Endodermal cell (in vitro differentiated cells): ENCODE measurements around the gene FGF18. TPM values are rescaled to one million over a fixed set of nuclear protein-coding genes. Genes with fewer than 3 reads are reported as not detected.

ENCODE experiments used
- DNase-seq: peaks from one replicate; pipeline ENCODE4 v3.0.0-alpha.2; 2017
- H3K27ac ChIP-seq: 2 replicates; pipeline ENCODE4 v1.5.1; 2013; ENCODE audit warnings: mild to moderate bottlenecking, low read depth, low read length, moderate library complexity
- H3K27me3 ChIP-seq: 2 replicates; pipeline ENCODE4 v1.6.1; 2013; ENCODE audit warnings: mild to moderate bottlenecking, low read length, moderate library complexity; ENCODE audit not compliant: insufficient read depth, control insufficient read depth, poor library complexity, severe bottlenecking
- H3K36me3 ChIP-seq: 2 replicates; pipeline ENCODE4 v1.7.0; 2013; ENCODE audit warnings: mild to moderate bottlenecking, low read length, moderate library complexity; ENCODE audit not compliant: control insufficient read depth, insufficient read depth
- H3K4me1 ChIP-seq: one replicate; pipeline ENCODE4 v1.7.0; 2013; ENCODE audit warnings: low read length; ENCODE audit not compliant: control insufficient read depth, insufficient read depth
- H3K4me3 ChIP-seq: 2 replicates; pipeline ENCODE4 v1.5.1; 2013; ENCODE audit warnings: mild to moderate bottlenecking, low read length, moderate library complexity
- H3K9ac ChIP-seq: 2 replicates; pipeline ENCODE4 v1.6.1; 2013; ENCODE audit warnings: mild to moderate bottlenecking, low read length, moderate library complexity; ENCODE audit not compliant: poor library complexity, severe bottlenecking; ENCODE audit errors: extremely low read depth
- H3K9me3 ChIP-seq: 2 replicates; pipeline ENCODE4 v1.6.1; 2013; ENCODE audit warnings: mild to moderate bottlenecking, low read length, moderate library complexity; ENCODE audit not compliant: control insufficient read depth
- H3K27ac Mint-ChIP-seq: 2 replicates; pipeline ENCODE4 v1.8.0; 2020; ENCODE audit warnings: mixed read lengths
- H3K27me3 Mint-ChIP-seq: 2 replicates; pipeline ENCODE4 v1.8.0; 2021; ENCODE audit warnings: mild to moderate bottlenecking, mixed read lengths; ENCODE audit not compliant: insufficient read depth
- H3K36me3 Mint-ChIP-seq: 2 replicates; pipeline ENCODE4 v1.8.0; 2020; ENCODE audit warnings: low read depth, mixed read lengths
- H3K4me1 Mint-ChIP-seq: 2 replicates; pipeline ENCODE4 v1.8.0; 2020; ENCODE audit warnings: mixed read lengths
- H3K4me3 Mint-ChIP-seq: 2 replicates; pipeline ENCODE4 v1.8.0; 2020; ENCODE audit warnings: mild to moderate bottlenecking, moderate library complexity, mixed read lengths
- H3K9me3 Mint-ChIP-seq: 2 replicates; pipeline ENCODE4 v1.8.0; 2020; ENCODE audit warnings: mild to moderate bottlenecking, mixed read lengths
- WGBS, 2 experiments: methylation state at CpG; one replicate each; pipeline versions ENCODE4 v1.1.5 to v1.1.7; 2013; ENCODE audit warnings: missing lambda C conversion rate in 2 of 2, mixed read lengths in 1 of 2; ENCODE audit not compliant: insufficient coverage in 1 of 2, insufficient read length in 1 of 2; 5-methylcytosine and 5-hydroxymethylcytosine counted together
- total RNA-seq, 2 donors: library from RNA; stranded (reverse); fragmentation: NEBNext Ultra II Directional in 1 of 2; extraction: Animal tissue kit (Norgen Biotek cat#: 25700) in 1 of 2; gene quantifications; 2 replicates in 1 of 2; 3 replicates in 1 of 2; pipeline ENCODE4 v1.2.1, GENCODE V29; 2021
- TF ChIP-seq, protein P1 (sequence below): fragments of 200-600 bp; sonication (generic); conservative IDR thresholded peaks from 2 replicates; pipeline ENCODE4 v1.5.0; 2021; ENCODE audit warnings: antibody characterized with exemption, mild to moderate bottlenecking

FGF18 gene
- total RNA-seq, 2 donors from 2014 or later = 0.44 to 0.57 TPM

DNA sequence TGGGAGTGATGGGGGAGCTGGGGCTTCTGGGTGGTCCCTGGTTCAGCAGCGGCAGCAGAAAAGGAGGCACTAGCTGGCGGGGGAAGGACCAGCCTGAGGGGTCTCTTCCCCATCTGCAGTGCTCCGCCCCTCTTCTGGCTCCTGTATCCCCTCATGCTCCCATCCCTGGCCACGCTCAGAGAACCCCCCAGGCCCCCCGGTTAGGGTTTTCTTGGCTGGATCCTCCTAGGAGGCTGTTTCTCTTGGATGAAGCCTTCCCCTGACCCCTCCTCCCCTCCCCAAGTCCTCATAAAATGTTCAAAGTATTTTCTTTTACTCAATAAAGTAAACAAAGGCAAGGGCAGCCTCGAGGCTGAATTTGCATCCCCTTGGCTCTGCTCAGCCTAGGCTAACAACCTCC lies 60.8 kb downstream of the FGF18 start:
- peaks cover 16% of the 10 kb centered on the region for H3K4me1 Mint-ChIP-seq
- H3K4me1 ChIP-seq = peaks cover 7% of the 10 kb centered on the region
- H3K27me3 ChIP-seq = no peaks in the 10 kb centered on the region
- no peaks in the 10 kb centered on the region for H3K36me3 ChIP-seq
- peaks cover 35% of the 10 kb centered on the region for H3K27me3 Mint-ChIP-seq
- H3K27ac Mint-ChIP-seq = no peak overlapping the region
- H3K9me3 Mint-ChIP-seq = no peaks in the 10 kb centered on the region
- H3K4me3 ChIP-seq = no peak overlapping the region
- no peaks in the 10 kb centered on the region for H3K36me3 Mint-ChIP-seq
- H3K27ac ChIP-seq = no peak overlapping the region
- no peak overlapping the region for H3K9ac ChIP-seq
- no peak overlapping the region for H3K4me3 Mint-ChIP-seq
- WGBS, 2 experiments = 84 to 90% methylated on average over 3 to 6 of the region's 6 CpGs
- TF ChIP-seq, protein P1, sequence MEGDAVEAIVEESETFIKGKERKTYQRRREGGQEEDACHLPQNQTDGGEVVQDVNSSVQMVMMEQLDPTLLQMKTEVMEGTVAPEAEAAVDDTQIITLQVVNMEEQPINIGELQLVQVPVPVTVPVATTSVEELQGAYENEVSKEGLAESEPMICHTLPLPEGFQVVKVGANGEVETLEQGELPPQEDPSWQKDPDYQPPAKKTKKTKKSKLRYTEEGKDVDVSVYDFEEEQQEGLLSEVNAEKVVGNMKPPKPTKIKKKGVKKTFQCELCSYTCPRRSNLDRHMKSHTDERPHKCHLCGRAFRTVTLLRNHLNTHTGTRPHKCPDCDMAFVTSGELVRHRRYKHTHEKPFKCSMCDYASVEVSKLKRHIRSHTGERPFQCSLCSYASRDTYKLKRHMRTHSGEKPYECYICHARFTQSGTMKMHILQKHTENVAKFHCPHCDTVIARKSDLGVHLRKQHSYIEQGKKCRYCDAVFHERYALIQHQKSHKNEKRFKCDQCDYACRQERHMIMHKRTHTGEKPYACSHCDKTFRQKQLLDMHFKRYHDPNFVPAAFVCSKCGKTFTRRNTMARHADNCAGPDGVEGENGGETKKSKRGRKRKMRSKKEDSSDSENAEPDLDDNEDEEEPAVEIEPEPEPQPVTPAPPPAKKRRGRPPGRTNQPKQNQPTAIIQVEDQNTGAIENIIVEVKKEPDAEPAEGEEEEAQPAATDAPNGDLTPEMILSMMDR = no peak
- no peak for DNase-seq
- peaks cover 7% of the 10 kb centered on the region for H3K9me3 ChIP-seq

DNA sequence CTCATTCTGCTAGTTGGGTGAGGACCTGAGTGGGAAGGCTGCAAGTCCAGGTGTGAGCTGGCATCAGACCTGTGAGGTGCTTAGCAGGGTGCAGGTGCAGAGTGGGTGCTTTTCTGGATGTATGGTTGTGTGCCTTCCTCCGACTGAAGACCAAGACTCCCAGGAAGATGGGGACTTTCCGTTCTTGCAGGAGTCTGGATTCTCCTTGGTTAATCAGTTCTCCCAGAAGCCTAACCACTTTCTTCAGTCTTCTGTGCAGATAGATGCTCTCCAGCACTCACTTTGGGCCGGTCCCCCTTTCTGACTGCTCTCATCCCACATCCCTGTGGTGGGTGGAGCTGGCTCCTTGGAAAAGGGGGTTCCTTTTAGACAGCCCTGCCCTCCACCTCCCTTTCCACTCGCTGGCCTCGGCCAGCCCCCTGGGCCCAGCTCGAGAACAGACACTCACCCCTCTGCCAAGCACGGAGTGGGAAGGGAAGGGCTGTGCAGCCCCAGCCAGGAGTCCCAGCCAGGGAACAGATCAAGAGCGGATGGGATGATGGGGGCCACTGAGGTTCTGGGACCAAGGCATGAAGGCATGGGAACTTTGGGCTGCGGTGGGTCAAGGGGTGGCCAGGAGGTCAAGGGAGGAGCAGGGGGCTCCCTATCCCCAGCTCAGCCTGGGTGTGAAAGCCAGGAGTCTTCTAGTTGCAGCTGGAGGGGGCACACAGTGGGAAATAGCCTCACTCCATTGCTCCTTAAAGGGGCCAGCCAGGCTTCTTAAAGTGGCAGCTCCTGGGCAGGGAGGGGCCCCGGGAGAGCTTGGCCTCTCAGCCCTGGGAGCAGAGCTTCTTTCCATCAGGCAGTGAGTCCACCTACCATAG lies 62.4 kb downstream of the FGF18 start:
- no peak overlapping the region for H3K4me3 ChIP-seq
- TF ChIP-seq, protein P1 = no peak
- H3K27me3 Mint-ChIP-seq = peaks cover 23% of the 10 kb centered on the region
- no peaks in the 10 kb centered on the region for H3K27me3 ChIP-seq
- H3K36me3 ChIP-seq = no peaks in the 10 kb centered on the region
- H3K9me3 Mint-ChIP-seq = no peaks in the 10 kb centered on the region
- H3K4me1 ChIP-seq = peaks cover 7% of the 10 kb centered on the region
- H3K27ac ChIP-seq = no peak overlapping the region
- no peak overlapping the region for H3K4me3 Mint-ChIP-seq
- no peaks in the 10 kb centered on the region for H3K36me3 Mint-ChIP-seq
- H3K4me1 Mint-ChIP-seq = peaks cover 16% of the 10 kb centered on the region
- no peak overlapping the region for H3K9ac ChIP-seq
- no peak for DNase-seq
- H3K27ac Mint-ChIP-seq = no peak overlapping the region
- 84 to 85% methylated on average over 5 to 10 of the region's 10 CpGs for WGBS, 2 experiments
- peaks cover 7% of the 10 kb centered on the region for H3K9me3 ChIP-seq

DNA sequence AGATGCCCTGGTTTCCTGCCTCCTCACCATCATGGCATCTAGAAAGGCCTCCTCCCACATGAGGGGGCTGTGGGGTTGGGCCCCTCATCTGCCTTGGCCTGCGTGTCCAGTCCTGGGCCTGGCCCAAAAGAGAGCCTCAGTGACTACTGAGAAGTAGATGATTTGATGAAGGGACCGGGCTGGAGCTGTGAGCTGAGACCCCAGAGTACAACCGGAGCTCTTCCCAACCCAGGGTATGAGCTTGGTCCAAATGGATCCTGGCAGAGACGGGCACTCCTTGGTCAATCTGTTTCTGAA lies 62.9 kb downstream of the FGF18 start:
- H3K9me3 ChIP-seq = peaks cover 7% of the 10 kb centered on the region
- no peaks in the 10 kb centered on the region for H3K36me3 Mint-ChIP-seq
- no peak overlapping the region for H3K27ac ChIP-seq
- H3K4me3 Mint-ChIP-seq = no peak overlapping the region
- no peak overlapping the region for H3K9ac ChIP-seq
- no peak overlapping the region for H3K27ac Mint-ChIP-seq
- TF ChIP-seq, protein P1 = no peak
- H3K4me3 ChIP-seq = no peak overlapping the region
- H3K4me1 Mint-ChIP-seq = peaks cover 16% of the 10 kb centered on the region
- H3K27me3 Mint-ChIP-seq = peaks cover 23% of the 10 kb centered on the region
- whole genome bisulfite sequencing, 2 experiments = 69 to 80% methylated on average over 3 to 4 of the region's 4 CpGs
- H3K27me3 ChIP-seq = no peaks in the 10 kb centered on the region
- peaks cover 7% of the 10 kb centered on the region for H3K4me1 ChIP-seq
- DNase-seq = no peak
- H3K9me3 Mint-ChIP-seq = no peaks in the 10 kb centered on the region
- H3K36me3 ChIP-seq = no peaks in the 10 kb centered on the region
